G401 (cell line): Measurements from ENCODE around the gene RAB25. TPM values are rescaled to one million over a fixed set of nuclear protein-coding genes. Genes with fewer than 3 reads are reported as not detected.
A peak's percentile ranks its signal among the peaks of the same experiment; 100 is the strongest.

Source experiments
- DNase-seq: peaks from one replicate; pipeline ENCODE4 v3.0.0-alpha.2; 2015; ENCODE audit warnings: low spot score
- in situ Hi-C: cut with HindIII; loops from 2 replicates; pipeline ENCODE4 v1.10.0; 2016; ENCODE audit warnings: low sequenced_read_pairs, mixed read lengths
- total RNA-seq: library from RNA; depleted of rRNA; stranded (reverse); fragments of >200 nt; shearing (Covaris generic); gene quantifications from 2 replicates; pipeline ENCODE4 v1.2.3, GENCODE V29; 2014

Gene RAB25
- total RNA-seq, 1 experiment from 2014 or later: not detected

DNA sequence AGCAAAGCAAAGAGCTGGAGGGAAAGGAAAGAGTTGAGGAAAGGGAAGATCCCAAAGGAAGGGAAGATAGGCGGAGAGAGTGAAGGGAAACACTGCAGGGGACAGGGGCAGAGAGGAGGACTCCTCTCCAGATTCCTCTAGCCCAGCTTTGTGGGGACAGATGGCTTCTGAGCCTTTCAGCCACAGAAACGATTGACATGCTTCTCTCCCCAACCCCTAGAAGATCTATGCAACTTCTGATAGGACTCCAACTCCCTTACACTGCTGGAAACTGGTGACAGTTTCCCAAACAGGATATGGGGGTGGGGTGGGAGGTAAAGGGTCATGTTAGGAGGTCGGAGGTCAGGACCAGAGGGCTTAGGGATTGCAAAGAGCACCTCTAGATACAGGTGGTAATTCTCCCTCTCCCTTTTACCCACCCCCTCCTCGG is 14.8 kb downstream of the RAB25 start:
- no peak for DNase-seq
- in situ Hi-C loops: no loop called here

DNA sequence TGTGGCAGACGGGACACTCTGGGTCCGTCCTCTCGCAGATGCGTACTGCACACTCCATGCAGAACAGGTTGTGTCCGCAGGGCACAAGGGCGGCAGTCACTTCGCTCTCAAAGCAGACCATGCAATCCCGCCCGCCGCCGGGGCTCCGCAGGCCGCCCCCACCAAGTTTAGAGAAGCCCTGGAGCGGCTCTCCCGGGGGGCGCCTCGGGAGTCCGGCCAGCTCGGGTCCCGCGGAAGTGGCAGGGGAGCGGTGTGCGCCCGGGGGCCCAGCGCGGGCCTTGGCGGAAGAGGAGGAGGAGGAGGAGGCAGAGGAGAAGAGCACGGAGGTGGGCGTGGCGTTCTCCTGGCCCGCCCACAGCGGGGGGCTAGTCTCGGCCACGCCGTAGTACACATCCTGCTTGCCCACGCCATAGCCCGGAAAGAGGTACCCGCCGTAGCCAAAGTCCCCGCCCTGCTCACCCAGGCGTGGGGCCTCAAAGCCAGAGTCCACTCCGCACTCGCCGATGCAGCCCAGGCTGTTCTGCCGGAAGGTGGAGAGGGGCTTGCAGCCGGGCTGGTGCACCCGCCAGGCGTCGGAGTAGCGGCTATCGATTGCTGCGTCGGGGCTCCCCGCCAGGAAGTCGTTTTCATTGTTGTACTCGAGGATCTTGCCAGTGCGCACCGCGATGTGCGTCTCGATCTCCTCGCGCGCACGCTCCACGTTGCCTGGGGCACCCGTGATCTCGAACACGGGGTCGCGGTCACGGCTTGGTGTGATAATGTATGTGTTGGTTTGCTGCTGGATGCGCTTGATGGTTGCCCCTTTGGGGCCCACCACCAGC is 15.9 kb downstream of the RAB25 start:
- no peak for DNase-seq
- in situ Hi-C loops: no loop called here

DNA sequence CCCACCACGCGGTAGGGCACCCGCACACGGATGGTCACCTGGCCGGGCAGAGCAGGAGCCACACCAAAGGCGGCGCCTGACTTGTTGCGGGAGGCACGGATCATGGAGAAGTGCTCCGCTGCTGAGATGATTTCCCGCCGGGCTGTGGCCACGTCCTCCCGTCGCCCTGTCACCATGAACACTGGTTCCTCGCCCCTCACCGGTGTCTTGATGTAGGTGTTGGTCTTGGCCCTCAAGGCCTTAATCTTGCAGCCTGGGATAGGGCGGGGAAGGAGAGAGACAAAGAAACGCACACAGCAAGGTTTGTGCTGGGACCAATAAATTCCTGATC is 16.4 kb downstream of the RAB25 start:
- in situ Hi-C loops: no loop called here
- no peak for DNase-seq

DNA sequence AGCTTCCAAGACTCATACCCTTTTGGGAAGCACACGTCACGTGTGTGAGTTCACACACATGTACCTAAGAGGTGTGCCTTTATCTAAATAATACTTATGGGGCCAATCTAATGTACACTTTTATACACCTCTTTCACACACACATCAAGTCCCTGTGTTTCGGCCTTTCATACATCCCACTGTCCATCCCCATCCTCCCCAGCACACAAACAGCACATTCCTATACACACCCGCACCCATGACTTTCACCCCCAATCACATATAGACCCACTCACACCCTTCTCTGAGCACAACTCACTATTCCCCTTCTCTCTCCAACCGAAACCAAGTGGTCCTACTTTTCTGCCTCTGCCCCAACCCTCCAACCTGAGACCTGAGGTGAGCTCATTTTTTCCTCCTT is 17.8 kb downstream of the RAB25 start:
- in situ Hi-C loops: no loop called here
- DNase-seq: no peak

DNA sequence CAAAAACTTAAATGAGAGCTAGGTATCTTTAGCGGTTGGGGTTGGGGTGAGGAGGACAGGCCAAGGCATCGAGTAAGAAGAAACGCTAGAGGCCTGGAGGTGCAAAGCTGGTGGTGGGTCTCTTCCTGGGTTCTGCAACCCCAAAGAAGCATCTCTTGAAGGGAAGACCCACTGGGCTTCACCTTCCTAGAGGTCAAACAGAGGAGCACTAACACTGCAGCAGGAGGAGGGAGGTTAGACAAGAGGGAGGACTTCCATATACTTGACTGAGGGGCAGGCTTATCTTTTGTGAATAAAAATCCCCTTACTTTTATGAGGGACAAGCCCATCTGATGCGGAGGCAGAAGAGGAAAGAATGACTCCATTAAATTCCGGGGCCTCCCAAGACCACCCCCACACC is 18.8 kb downstream of the RAB25 start:
- no peak for DNase-seq
- in situ Hi-C loops: no loop called here

DNA sequence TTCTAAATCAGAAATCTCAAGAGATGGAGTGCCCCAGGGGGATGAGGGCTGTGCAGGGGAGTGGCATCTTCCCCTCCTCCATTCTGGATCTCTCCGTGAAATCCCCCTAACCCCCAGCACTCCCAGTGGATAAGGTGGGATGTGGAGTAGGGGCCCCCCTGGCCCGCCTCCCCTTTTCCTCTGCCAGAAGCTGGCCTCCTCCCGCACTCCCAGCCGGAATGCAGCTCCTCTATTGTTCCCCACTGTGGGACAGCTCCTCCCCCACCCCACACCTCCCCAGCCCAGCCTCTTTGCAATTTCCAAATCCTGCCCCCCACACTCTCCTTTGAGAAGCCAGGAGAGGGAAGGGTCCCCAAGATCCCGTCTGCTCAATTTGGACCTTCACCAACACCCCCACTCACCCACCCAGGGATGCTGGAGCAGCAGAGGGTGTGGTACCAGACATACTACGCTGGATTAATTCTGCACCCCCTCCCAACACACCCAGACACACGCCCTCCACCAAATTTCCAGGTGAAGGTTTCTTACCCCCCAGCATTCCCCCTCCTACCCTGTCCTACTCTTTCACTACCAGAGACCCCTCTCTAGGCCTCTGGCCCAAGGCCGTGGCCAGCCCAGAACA is 19.4 kb downstream of the RAB25 start:
- no peak for DNase-seq
- in situ Hi-C loops: no loop called here

DNA sequence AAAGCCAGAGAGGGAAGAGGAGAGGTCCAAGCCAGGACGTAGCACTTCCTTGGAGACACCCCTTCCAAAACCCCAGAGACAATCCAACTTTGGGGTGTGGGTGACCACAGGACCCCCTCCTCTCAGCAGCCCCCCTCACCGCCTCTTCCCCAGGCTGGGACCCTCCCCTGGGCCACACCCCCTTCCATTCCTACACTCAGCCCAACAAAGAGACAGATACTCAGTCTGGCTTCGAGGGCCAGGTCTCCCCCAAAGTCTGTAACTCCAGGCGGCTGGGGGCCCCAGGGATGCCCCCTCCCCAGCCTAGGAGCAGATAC is 19.9 kb downstream of the RAB25 start:
- no peak for DNase-seq
- in situ Hi-C loops: no loop called here

DNA sequence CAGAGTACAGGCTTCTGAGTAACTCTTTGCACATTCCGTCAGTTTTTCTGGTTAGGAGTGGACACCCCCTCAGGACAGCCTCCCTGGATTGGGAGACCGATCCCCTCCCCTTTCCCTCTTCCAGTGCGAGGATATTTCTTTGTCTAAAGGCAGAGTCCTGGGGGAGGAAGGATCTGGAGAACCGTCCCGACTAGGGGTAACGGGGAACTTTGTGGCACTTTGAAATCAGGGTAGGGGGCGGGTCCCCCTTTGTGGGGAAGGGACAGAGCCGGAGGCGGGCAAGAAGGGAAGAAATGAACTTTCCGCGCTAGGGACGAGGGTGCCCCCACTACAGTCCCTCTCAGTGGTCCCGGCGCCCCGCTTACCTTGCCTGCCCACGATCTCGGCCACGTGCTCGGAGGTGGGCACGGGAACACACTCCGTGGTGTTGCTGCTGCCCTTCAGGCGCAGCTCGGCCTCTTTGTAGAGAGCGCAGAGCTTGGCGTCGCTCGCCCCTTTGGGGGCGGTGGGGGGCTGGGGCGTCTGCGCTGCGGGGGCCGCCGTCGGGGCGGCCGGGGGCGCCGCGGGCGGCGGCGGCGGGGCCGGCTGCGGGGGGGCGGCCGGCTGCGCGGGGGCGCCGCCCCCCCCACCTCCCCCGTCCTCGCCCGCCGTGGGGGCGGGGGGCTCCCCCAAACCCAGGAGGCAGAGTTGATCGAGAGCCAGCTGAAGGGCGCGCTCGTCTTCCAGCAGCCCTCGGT is 20.4 kb downstream of the RAB25 start:
- in situ Hi-C loops: no loop called here
- DNase-seq: no peak

DNA sequence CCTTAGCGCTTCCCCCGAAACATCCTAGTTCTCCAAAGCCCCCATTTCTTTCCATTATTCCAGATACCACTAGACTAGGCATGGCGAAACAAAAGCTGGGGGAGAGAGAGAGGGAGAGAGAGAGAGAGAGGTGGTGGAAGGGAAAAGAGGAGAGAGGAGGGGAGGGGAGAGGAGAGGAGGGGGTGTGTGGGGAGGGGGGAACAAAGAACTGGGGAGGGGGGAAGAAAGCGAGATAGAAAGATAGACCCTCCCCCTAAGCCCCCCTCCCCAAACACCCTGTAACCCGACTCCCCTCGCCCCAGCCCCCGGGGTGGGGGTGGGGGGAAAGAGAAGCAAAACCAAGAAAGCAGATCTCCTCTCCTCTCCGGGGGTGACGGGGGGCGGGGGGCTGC is 21.0 kb downstream of the RAB25 start:
- in situ Hi-C loops: no loop called here
- no peak for DNase-seq

DNA sequence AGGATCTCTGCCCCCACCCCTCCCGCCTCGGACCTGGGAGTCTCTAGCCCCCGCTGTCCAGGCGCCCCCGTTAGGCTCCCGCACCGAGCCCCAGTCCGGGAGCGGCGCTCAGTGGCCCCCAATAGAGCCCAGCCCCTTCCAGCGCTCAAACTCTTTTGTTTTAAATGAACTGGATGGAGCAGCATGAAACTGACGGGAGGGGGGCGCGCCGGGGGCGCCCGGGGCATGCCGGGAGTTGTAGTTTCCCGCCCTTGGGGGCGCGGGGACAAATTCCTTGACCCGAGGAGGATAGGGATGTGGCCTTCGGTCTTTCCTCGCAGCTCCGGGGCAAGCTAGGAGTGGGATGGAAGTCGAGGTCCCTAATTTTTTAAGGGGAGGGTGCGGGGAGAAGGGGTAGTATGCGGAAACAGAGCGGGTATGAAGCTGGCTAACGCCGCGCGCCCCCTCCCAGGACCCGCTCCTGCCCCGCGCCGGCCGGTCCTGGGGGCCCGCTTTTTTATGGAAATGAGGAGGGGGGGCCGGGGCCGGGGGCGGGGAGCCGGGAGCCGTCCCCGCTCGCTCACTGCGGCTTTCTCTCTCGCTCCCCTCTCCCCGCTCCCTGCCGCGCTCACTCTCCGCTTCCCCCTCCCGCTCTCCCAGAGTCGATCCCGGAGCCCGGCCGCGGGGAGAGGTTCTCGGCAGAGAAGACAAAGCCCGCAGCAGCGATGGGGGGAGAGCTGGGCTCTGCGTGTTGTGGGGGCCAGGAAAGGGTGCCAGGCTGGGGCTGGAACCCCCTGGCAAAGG is 21.5 kb downstream of the RAB25 start, which contains the start of gene MEX3A:
Gene MEX3A (minus strand): TSS at position 157 of the 783 bp plus-strand sequence. CDS start 467 bp downstream, outside the sequence.
- in situ Hi-C loops: no loop called here
- peak; percentile 82 for DNase-seq

DNA sequence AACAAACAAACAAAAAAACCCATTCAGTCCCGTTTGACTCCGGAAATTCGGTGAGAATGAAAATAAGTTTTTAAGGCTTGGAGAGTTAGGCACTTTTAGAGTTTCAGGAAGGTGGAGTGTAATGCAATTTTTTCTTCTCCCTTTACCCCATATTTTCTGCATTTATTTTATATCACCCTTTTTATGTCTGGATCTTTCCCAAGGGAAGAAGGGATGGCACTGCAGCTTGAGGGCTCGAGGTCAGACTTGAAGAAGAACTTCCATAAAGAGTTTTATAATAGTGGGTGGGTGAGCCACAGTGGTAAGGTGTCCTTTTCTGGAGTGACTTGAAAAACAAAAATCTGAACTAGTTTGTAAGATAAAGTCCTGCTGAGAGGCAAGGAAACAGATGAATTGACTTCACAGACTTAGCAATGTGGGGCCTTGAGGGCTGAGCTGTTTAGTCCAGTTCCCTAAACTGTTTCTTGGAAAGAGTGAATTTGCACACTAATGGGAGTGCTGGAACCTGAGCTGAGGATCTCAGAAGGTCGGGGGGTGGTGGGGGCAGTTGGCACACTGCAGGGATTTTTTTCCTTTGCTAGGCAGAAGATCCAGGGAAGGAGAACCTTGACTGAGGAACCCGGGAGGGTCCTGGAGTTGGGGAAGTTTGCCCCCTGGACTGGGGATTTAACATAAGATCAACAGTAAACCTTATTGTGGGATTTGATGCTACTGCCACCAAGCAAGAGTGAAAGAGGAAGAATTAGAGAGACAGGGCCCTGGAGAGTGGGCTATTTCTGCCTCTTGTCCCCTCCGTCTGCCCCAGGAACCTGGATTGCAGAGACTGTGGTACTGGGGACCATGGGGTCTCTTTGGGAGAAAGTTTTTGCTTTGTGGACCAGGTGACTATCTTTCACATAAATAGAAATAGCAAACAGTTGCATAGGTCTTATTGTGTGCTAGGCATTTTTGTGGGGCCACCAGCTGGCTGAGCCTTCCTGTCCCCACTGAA is 23.1 kb downstream of the RAB25 start:
- no peak for DNase-seq
- in situ Hi-C loops: no loop called here

DNA sequence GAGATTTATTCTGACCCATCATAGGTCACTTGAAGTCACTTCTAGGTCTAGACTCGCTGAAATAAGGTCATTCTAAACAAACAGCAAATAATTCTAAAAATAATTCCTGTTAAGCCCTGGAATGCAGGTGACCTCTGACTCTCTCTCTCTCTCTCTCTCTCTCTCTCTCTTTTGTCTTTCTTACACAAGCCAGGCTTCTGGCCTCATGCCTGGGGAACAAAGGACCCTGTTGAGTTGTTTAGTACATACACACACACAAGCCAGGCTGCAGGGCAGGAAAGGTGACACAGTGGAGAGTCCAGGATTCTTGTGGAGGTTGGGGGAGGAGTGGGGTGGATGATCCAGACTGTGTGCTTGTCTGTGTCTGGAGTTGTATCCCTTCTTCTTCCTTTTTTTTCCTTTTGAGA is 25.3 kb downstream of the RAB25 start:
- DNase-seq: no peak
- in situ Hi-C loops: no loop called here

DNA sequence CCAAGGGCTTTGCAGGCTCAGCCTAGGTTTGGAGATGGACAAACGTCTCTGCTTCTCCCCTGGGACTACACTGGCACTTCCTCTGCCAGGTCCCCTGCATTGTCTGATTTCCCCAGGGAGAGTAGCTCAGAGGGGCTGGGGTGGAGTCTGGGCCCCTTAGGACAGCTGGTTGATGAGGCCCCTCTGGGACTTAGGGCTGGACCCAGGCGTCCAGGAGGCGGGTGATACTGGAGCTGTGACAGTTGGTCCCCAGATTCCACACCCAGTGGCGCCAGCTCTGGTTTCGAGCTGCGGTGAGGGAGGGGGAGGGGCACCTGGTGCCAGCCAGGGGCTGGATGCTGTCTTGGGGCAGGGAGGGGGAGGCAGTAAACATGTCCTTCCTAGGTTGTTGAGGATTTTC is 28.7 kb downstream of the RAB25 start:
- in situ Hi-C loops: no loop called here

DNA sequence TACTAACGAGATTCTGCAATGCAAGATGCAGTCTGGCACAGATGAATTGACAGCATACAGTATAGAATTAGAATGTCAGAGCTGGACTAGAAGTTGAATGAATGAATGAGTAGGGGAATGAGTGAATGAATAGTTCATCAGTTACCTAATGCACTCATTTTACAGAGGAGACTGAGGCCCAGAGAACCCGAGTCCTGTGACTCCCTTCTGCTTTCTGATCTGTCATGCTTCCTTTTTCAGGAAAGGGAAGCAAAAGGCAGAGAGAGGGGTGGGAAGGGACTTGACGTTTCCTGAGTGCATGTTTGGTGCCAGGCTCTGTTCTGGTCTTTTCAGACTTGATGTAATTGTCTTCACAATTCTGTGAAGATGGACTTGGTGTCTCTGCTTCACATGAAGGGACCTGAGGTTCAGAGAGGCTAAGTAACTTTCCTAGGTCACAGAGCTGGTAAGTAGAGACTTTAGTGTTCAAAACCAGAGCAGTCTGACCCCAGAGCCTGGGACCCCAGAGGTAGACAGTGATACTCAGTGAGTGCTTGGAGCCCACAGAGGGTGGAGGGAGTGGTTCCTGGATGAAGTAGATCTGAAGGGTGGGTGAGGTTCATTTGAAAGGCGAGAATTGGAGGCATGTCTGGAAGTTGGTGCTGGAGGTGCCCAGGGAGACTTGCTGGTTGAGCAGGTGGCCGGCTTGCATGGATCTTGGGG is 29.3 kb downstream of the RAB25 start:
- DNase-seq: no peak

More for the DNA sequence above, 28.7 kb downstream of the RAB25 start:
- no peak for DNase-seq

DNA sequence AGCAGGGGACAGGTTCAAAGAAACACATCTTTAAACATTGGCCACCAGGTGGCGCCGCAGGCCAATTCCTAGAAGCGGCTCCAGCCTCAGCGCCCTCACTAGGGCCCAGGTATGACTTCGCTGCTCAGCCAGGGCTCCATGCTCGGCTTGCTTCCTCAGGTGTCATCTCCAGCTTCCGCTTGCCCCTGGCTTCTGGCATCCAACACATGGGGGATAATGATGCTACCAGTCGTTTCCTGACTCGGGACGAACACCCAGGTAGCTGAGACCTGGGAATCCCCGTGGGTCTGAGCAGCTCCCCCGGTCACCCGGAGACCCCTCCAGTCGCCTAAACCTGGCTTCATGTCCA is 29.9 kb downstream of the RAB25 start:
- in situ Hi-C loops: no loop called here
- peak; percentile 93 for DNase-seq

More for the DNA sequence above, 29.3 kb downstream of the RAB25 start:
- in situ Hi-C loops: no loop called here

DNA sequence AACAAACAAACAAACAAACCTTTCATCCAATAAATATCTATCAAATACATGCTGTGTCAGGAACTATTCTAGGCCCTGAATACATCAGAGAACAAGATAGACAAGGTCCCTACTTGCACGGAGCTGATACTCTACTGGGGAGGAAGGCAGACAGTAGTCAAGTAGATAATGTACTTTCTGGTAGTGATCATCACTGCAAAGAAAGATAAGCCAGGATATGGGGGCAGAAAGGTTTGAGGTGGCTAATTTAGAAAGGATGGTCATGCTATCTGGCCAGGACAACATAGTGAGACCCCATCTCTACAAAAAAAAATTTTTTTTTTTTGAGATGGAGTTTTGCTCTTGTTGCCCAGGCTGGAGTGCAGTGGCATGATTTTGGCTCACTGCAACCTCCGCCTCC is 30.6 kb downstream of the RAB25 start:
- in situ Hi-C loops: no loop called here
- DNase-seq: no peak

DNA sequence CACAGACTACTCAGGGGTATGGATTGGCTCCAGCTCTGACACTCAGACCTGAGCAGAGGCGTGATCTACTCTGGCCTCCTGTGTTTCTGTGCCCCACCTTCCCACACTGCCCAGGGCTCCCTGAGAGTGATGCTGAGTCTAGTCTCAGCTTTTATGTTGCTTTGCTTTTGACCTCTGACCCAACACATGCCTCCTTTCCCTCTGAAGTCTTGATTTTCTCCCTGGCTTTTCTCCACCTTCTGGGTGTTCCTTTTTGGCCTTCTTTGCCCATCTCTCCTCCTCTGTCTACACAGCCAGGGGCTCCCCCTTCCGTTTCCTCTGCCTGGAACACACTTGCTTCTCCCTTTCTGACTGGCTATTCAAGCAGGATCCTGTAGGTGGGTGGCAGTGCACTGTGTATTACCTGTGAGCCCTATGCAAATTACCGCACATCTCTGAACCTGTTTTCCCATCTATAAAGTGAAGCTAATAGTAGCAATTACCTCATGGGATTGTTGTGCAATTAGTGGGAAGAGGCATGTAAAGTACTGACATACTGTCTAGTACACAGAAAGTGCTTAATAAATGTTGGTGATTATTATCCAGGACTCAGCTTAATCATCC is 35.0 kb downstream of the RAB25 start:
- no peak for DNase-seq
- in situ Hi-C loops: no loop called here
